K562 (cell line): ENCODE data around the gene ABAT. TPM values are rescaled to one million over a fixed set of nuclear protein-coding genes. Genes with fewer than 3 reads are reported as not detected.

ENCODE experiments used
- HCFC1 ChIP-seq: IDR thresholded peaks from 2 replicates; pipeline ENCODE4 v1.6.1; 2012; ENCODE audit warnings: low read depth, low read length, improper control_type of control experiment
- MEF2D ChIP-seq: conservative IDR thresholded peaks from 2 replicates; pipeline ENCODE4 v1.6.1; 2016; ENCODE audit warnings: low read depth, missing genetic modification characterization, missing compliant biosample characterization
- SMARCE1 ChIP-seq: fragments of 450-650 bp; IDR thresholded peaks from 2 replicates; pipeline ENCODE4 v1.7.1; 2016; ENCODE audit warnings: mild to moderate bottlenecking
- ZHX1 ChIP-seq: fragments of 150-350 bp; conservative IDR thresholded peaks from 2 replicates; pipeline ENCODE4 v1.6.1; 2014; ENCODE audit warnings: low read length
- ZNF175 ChIP-seq: fragments of 200-800 bp; sonication (Bioruptor generic); IDR thresholded peaks from 2 replicates; pipeline ENCODE4 v1.6.1; 2016; ENCODE audit warnings: low read depth, mild to moderate bottlenecking, missing genetic modification characterization, missing compliant biosample characterization
- ZNF316 ChIP-seq: fragments of 450-650 bp; IDR thresholded peaks from 2 replicates; pipeline ENCODE4 v1.6.1; 2016
- polyA plus RNA-seq, 8 experiments: library from polyadenylated mRNA; depleted of rRNA in 4 of 8; stranded (reverse) in 5 of 8; unstranded in 3 of 8; fragments of >200 nt; fragmentation: Nextera tagmentation in 2 of 8; fragmentation: Illumina TruSeq in 1 of 8; extraction: Ambion mirVana in 2 of 8; extraction: Trizol in 1 of 8; gene quantifications; 2 replicates each; pipeline versions ENCODE4 v1.2.1 to v1.2.3, GENCODE V29; 2011 to 2014; ENCODE audit warnings: inconsistent platforms in 1 of 8, missing spikeins in 1 of 8
- total RNA-seq, 7 experiments: library from RNA; depleted of rRNA in 6 of 7; stranded (reverse); fragments of >200 nt in 6 of 7; fragmentation: Illumina TruSeq in 2 of 7; extraction: Trizol in 2 of 7; gene quantifications; 2 replicates each; pipeline versions ENCODE4 v1.2.1 to v1.2.3, GENCODE V29; 2011 to 2021; ENCODE audit warnings: low replicate concordance in 1 of 7
- TF ChIP-seq, protein P1 (sequence below), 2 experiments: fragments of 450-650 bp in 1 of 2; sonication (generic) in 1 of 2; formaldehyde crosslinking in 1 of 2; IDR thresholded peaks; 2 replicates each; pipeline versions ENCODE4 v1.7.1 to v1.9.0; 2016 to 2022; ENCODE audit warnings: inconsistent platforms in 1 of 2, mild to moderate bottlenecking in 1 of 2, missing genetic modification reagents in 1 of 2
- TF ChIP-seq, protein P2 (sequence below): fragments of 450-650 bp; formaldehyde crosslinking; IDR thresholded peaks from 2 replicates; pipeline ENCODE4 v1.4.0; 2020; ENCODE audit warnings: mild to moderate bottlenecking, moderate library complexity

ABAT gene
- total and polyA plus RNA-seq, 9 of the 15 experiments (the other 6 are each of a cell fraction or from before 2014, with no cell fraction given) = 0.01 to 0.49 (median 0.10) TPM

GRCh38 chr16:8691728-8692127, 17.3 kb downstream of the ABAT start (continued):
- TF ChIP-seq, protein P1, sequence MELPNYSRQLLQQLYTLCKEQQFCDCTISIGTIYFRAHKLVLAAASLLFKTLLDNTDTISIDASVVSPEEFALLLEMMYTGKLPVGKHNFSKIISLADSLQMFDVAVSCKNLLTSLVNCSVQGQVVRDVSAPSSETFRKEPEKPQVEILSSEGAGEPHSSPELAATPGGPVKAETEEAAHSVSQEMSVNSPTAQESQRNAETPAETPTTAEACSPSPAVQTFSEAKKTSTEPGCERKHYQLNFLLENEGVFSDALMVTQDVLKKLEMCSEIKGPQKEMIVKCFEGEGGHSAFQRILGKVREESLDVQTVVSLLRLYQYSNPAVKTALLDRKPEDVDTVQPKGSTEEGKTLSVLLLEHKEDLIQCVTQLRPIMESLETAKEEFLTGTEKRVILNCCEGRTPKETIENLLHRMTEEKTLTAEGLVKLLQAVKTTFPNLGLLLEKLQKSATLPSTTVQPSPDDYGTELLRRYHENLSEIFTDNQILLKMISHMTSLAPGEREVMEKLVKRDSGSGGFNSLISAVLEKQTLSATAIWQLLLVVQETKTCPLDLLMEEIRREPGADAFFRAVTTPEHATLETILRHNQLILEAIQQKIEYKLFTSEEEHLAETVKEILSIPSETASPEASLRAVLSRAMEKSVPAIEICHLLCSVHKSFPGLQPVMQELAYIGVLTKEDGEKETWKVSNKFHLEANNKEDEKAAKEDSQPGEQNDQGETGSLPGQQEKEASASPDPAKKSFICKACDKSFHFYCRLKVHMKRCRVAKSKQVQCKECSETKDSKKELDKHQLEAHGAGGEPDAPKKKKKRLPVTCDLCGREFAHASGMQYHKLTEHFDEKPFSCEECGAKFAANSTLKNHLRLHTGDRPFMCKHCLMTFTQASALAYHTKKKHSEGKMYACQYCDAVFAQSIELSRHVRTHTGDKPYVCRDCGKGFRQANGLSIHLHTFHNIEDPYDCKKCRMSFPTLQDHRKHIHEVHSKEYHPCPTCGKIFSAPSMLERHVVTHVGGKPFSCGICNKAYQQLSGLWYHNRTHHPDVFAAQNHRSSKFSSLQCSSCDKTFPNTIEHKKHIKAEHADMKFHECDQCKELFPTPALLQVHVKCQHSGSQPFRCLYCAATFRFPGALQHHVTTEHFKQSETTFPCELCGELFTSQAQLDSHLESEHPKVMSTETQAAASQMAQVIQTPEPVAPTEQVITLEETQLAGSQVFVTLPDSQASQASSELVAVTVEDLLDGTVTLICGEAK (IDR thresholded peaks at IDR 0.05) = no peak
- TF ChIP-seq, protein P1 (CRISPR knock-in tag; IDR thresholded peaks at IDR 0.05) = no peak
- TF ChIP-seq ZNF175 (CRISPR knock-in tag) (no peak), MEF2D (tag) (no peak), ZHX1 (no peak), ZNF316 (peak; percentile 77), SMARCE1 (no peak), HCFC1 (no peak)
- TF ChIP-seq, protein P2, sequence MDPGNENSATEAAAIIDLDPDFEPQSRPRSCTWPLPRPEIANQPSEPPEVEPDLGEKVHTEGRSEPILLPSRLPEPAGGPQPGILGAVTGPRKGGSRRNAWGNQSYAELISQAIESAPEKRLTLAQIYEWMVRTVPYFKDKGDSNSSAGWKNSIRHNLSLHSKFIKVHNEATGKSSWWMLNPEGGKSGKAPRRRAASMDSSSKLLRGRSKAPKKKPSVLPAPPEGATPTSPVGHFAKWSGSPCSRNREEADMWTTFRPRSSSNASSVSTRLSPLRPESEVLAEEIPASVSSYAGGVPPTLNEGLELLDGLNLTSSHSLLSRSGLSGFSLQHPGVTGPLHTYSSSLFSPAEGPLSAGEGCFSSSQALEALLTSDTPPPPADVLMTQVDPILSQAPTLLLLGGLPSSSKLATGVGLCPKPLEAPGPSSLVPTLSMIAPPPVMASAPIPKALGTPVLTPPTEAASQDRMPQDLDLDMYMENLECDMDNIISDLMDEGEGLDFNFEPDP (CRISPR knock-in tag) = no peak
